Endometrium (tissue), 2 donors: ENCODE data around the gene IFITM5.
A peak's percentile ranks its signal among the peaks of the same experiment; 100 is the strongest.
"Not testable (repeated sequence)": the region's sequence is repeated elsewhere in the genome, so short reads cannot be mapped to it uniquely, and the experiment has no call there.

Source experiments
- FAIRE-seq: peaks from 2 replicates; lab custom pipeline; 2012; peaks lifted over from hg19 to GRCh38; lab: Jason Lieb, UNC
- donor health status: control.
- donor health status: control.

Gene IFITM5

DNA sequence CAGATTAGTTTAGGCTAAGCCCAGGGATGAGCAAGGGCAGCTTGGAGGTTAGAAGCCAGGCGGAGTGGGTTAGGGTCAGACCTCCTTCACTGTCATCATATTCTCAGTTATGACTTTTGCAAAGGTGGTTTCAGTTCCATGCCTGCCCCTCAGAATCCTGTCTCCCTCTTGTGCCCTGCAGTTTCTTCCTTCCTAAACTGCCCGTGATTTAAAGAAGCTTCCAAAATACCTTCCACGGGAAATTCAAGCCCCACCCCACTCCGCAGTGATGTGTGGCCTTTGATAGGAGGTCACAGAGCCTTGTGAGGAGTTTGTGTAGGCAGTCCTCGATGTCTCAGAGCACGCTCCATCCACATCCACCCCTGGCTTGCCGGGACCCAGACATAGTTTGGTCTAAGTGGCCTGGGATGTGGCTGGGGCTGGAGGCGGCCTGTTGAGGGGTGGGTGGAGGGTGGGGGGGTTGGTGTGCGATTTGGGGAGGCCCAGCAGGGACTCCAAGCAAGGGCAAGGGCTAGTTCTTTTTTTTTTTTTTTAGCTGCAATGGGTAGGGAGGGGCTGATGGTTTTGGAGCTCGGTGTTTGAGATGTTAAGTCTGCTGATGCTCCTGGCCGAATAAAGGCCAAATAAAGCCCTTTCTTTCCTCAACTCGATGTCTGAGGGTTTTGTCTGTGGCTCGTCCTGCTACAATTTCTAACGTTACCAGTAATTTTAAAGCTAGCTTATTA is 12.9 kb upstream of the IFITM5 start:
- no peak for FAIRE-seq

DNA sequence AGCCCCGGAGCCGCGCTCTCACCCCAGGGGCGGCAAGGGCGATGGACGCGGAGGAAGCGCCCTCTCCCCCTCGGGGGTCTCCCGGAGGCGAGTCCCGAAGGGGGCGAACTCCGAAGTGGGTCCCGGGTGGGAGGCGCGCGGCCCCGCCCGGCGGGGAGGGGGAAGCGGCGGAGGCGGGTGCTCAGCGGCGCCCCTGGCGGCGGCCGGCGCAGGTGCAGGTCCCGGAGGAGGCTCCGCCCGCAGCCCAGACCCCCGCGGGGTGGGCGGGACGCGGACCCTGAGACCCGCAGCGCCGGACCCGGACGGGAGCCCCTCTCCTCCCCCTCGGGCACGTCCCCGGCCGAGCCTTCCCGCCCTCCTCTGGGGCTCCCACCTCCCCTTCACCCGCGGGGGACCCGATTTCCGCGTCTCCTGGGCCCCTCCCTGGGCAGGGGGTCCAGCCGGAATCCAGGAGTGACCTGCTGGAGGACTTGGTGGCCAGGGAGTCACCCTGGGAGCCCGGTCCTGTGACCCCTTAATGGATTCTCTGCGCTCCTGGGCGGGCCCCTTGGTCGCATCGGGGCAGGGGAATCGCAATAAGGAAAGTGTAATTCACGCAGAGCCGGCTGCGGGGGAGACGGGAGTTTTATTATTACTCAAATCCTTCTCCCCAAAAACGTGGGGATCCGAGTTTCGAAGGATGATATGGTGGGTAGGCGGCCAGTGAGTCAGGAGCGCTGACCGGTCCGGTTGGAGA is 11.9 kb upstream of the IFITM5 start:
- not testable (repeated sequence) for FAIRE-seq

DNA sequence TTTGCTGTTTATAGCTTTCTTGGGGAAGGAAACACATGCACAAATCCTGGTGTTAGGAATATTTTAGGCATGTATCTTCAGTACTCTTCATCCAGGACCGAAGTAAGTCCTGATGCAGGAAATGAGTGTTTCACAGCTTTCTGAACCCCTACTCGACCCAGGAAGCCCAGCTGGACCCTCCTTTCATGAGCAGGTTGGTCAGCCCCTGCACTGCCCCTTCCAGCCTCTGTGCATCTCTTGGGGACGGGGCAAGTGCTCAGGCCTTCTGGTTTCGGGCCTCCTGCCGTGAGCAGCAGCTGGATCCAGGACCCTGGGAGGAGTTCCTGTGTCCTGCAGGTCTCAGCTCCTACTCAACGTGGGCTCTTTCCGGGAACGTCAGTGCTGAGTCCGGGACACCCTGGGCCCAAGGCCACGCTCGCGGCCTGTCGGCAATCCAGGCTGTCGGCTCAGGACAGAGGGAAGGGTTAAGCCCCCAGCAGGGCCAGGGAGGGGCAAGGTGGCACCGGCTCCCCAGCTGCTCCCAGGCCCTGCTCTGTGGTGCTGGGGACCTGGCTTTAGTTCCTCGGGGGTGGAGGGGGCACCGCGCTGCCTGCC is 10.8 kb upstream of the IFITM5 start:
- FAIRE-seq = not testable (repeated sequence)

DNA sequence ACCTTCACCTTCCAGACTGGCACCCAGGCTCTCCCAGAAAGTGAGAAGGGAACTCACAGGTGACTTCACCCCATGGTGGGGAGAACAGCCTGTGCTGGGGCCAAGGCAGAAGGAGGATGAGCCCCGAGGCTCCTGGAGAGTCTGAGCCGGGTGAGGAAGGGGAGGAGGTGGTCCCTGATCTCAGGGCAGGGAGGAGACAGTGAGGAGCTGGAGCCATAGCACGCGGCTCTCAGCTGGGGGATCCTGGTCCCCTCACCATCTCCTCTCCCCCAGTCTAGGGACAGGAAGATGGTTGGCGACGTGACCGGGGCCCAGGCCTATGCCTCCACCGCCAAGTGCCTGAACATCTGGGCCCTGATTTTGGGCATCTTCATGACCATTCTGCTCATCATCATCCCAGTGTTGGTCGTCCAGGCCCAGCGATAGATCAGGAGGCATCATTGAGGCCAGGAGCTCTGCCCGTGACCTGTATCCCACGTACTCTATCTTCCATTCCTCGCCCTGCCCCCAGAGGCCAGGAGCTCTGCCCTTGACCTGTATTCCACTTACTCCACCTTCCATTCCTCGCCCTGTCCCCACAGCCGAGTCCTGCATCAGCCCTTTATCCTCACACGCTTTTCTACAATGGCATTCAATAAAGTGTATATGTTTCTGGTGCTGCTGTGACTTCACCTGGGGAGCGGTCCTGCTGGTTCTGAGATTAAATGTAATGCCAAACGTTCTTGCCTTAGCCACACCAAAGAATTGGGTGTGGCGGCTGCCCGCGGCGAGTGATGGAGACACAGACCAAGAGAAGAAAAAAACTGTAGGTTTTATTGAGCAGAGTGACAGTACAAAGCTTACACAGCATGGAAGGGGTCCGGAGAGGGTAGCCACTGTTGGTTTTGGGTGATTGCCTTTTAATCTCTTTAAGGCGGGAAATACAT is 9.7 kb upstream of the IFITM5 start:
- FAIRE-seq = not testable (repeated sequence)

DNA sequence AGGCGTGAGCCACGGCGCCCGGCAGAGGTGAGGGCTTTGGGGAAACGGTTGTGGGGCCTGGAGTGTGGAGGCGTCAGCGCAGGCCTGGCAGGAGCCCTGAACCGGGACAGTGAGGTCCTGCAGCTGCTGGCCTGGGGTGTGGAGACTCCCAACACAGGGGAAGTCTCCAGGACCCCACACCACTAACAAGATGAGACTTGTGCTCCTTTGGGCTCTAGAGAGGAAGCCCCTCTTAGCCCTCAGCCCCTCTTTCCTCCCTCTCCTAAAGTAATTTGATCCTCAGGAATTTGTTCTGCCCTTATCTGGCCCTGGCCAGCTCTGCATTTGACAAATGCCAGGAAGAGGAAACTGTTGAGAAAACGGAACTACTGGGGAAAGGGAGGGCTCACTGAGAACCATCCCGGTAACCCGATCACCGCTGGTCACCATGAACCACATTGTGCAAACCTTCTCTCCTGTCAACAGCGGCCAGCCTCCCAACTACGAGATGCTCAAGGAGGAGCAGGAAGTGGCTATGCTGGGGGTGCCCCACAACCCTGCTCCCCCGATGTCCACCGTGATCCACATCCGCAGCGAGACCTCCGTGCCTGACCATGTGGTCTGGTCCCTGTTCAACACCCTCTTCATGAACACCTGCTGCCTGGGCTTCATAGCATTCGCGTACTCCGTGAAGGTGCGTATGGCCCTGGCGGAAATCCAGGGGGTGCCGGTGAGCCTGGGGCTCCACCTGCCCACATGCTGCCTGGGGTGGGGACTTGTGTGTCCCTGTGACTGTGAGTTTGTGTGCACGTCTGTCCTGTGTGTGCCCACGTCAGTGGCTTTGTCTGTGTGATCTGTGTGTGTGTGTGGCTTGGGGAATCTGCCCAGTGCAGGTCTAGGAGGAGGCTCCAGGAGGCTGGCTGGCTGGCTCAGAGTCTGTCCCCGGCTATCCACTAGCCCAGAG is 8.7 kb upstream of the IFITM5 start, which contains the start of gene IFITM2:
Gene IFITM2, plus strand, starts transcription at position 51 of the 943 bp plus-strand sequence. Its CDS starts 377 bp downstream, at position 428.
- FAIRE-seq = not testable (repeated sequence)

DNA sequence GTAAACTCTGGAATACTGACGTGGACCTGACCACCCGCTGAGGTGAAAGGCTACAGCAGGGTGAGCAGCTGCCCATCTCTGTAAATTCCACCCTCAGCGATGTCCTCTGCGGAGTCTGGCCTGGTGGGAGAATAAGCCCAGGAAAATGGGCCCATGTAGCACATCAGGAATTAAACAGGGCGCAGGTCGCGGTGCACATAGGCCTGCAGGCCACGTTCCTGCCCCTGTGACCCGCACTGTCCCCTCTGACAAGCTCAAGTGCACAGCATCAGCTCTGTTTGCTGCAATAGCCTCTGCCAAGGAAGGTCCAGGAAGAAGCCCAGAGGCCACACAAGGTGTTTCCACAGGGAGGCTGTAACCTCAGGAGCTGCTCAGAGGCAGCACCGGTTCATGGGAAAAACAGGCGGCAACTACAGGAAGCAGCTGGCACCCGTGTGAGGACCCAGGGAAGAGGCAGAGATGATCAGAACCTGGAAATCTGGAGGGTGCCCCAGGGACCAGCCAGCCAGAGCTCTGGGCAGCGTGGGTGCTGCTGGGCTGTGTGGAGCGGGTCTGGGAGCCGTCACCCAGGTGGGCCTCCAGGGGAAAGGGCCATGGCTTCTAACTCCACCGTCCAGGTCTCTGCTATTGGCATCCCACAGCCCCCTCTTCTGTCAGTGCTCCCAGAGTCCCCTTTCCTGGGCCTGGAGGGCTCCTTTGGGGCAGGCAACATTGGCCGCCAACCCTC is 7.5 kb upstream of the IFITM5 start:
- FAIRE-seq = no peak

DNA sequence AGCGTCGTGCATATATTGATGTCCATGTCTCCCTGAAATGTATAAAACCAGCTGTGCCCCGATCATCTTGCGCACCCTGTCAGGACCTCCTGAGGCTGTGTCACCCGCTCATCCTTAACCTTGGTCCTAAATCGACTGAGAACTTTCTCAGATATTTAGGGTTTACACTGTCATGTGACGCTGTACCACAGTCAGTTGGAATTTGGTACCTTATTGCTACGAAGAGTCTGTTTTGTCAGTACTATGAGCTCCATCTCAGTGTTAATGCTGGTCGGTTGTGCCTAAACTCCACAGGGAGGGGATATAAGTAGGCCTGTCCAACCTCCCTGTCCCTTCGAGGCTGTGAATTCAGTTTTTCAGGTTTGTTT is 6.5 kb upstream of the IFITM5 start:
- no peak for FAIRE-seq

DNA sequence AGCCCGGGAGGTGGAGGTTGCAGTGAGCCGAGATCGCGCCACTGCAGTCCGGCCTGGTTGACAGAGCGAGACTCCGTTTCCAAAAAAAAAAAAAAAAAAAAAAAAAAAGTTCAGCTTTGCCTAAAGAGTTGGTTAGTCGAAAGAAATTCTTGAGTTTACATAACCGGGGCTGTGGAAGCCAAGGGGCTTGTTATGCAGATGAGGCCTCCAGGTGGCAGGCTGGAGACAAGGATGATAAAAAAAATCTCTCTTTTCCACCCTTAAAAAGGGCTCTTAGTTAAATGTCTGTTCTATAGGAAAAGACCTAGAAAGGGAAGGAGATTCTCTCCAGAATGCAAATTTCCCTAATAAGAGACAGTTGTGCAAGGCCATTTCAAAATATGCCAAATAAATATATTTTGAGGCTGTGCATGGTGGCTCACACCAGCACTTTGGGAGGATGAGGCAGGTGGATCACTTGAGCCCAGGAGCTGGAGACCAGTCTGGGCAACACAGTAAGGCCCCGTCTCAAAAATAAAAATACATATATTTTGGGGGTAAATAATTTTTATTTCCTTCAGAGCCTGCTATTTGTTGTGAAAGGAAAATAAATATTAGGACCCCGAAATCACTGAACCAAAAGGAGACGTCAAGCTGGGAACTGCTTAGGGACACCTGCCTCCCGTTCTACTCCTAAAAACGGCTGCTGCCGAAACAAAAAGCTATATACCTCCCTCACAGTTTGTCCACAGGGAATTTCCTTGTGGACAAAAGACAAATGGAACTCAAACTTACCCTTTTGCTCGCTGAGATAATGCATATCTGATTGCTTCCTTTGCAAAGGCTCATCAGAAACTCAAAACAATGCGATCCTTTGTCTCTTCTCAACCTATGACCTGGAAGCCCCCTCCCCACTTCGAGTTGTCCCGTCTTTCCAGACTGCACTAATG is 5.9 kb upstream of the IFITM5 start:
- FAIRE-seq = peak; percentile 77

DNA sequence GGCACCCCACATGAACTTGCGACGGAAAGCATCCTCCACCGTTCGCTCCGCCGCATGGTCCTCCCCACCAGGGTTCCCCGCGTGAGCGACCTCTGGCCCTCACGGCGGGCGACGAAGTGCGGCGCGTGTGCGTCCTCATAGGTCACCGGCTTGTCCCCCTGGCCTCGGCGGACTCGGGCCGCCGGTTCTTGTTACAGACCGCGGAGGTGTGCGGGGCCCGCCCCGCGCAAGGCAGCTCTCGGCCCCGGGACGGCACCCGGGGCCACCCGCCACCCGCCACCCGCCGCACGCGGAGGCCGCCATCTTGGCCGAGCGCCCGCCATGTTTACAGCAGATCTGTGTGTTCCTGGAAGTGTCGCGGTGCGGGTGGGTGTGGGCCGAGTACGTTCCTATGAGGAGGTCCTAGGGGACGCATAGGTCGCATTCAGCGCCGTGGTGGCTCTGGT is 4.8 kb upstream of the IFITM5 start:
- FAIRE-seq = no peak

DNA sequence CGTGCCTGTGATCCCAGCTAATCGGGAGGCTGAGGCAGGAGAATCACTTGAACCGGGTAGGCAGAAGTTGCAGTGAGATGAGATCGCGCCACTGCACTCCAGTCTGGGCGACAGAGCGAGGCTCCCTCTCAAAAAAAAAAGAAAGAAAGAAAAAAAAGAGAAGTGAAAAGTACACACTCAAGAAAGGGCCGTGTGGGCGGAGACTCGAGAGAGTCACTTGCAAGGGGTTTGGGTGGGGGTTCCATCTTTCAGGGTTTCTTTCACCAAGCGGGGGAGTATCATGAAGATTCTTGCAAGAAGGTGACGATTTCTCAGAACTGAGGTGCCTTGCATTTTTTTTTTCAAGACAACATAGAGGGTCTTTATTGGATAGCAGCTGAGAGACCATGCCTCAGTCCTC is 4.0 kb upstream of the IFITM5 start:
- no peak for FAIRE-seq

DNA sequence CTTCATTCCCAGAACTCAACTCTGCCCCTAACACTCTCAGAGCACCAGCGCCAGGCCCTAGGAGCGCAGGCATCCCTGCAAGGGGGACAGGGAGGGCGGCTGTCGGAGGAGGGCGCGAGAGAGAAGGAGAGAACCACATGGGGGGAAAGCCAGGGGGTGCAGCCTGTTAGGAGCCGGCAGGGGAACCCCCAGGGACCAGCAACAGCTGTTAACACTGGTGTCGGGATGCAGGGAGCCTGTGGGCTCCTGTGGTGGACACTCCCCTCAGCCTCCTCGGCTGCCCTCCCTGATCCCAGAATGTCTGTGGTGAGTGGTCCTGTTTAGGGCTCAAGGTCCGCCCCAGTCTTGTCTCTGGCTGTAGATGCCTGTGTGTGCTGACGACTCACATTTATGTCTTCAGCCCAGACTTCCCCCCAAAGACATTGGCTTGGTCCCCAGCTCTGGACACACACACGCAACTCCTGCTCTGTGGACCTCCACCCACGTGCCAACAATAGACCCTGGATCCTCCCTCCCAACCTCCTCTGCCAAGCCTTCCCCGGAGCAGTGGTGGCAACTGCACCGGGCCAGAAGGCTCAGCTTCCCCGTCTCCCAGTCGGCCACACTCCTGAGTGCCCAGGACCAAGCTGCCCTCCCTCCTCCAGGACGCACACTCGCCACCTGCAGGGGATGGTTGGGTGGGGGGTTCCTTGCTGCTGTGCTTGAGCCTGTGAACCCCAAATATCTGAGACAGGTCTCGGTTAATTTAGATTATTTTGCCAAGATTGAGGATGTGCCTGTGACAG is 817 bp upstream of the IFITM5 start:
- FAIRE-seq = no peak

DNA sequence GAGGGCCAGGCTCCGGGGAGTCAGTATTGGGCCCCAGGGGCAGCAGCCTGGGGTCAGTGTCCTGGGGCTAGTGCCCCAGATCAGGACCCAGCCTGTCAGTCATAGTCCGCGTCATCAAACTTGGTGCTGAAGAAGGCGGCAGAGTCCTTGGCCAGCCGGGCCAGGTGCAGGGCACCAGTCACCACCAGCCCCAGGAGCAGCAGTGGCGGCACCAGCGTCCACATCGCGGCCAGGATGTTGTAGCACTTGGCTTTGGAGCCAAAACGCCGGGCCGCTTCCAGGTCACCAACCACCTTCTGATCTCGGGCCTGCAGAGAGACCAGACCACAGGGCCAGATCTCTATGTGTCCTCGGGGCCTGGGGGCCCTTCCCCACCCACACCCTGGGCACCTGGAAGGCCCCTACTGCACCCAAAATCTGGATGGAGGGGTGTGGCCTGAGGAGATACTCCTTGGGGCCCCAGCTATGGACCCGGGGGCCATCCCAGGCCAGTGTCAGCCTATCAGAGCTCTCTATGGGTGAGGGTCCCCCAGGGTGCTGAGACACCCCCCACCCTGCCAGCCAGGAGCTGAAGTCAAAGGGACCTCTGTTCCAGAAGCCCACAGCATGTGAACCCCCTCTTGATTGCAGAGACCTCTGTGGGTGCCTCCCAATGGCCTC is 790 bp downstream of the IFITM5 start:
- FAIRE-seq = no peak

DNA sequence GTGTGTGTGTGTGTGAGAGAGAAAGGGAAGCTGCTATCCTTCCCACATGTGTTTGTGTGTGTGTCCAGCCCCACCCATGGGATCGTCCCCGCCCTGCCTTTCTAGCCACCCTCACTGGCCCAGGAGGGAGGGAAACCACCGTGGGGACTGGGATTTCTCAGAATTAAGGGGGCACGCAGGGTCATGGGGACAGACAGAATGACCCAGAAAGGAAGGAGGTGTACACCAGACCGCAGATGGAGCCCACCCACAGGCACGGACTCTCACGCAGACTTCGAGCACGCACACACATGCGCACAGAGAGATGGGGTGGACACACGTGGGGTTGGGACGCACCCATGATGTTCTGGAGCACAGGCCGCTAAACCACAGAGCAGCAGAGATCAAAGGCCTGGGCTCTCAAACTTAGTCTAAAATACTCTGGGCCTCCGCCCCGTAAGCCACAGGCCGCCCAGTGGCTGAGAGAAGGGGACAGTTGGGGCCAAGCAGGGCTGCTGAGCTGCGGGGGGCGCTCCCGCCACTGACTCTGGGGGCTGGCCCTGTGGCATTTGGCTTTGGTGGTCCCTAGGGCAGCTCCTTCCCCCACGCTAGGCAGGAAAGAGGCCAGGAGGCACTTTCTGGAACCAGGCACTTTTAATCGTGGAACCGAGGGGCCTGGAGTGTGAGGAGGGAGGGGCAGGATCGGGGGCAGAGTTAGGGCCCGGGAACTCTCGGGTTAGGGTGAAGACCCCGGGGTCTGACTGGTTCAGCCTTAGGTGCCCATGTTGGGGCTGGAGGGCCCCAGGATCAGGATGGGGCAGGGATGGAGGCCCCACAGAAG is 1.5 kb downstream of the IFITM5 start:
- FAIRE-seq = no peak

DNA sequence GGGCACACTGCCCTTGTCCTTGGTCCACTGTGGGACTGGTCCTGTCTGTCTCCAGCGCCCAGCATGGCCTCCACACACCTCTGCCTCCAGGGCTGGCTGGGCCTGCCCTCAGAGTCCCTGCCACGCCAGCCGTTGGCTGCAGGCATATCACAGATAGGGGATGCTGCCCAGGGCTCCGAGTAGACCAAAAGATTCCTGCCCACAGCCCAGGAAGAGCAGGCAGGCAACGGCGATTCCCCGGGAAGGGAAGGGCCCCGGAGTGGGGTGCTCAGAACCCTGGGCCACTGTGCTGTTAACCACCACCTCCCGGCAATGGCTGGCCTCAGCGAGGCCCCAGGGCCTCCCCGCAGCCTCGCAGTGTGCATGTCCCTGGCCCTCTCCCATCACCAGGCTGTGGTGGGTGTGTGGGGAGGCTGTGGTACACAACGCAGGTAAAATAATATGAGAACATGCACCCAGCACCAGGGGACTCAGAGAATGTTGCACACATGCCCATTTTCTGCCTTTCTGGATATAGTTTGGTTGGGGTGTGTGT is 2.2 kb downstream of the IFITM5 start:
- no peak for FAIRE-seq

DNA sequence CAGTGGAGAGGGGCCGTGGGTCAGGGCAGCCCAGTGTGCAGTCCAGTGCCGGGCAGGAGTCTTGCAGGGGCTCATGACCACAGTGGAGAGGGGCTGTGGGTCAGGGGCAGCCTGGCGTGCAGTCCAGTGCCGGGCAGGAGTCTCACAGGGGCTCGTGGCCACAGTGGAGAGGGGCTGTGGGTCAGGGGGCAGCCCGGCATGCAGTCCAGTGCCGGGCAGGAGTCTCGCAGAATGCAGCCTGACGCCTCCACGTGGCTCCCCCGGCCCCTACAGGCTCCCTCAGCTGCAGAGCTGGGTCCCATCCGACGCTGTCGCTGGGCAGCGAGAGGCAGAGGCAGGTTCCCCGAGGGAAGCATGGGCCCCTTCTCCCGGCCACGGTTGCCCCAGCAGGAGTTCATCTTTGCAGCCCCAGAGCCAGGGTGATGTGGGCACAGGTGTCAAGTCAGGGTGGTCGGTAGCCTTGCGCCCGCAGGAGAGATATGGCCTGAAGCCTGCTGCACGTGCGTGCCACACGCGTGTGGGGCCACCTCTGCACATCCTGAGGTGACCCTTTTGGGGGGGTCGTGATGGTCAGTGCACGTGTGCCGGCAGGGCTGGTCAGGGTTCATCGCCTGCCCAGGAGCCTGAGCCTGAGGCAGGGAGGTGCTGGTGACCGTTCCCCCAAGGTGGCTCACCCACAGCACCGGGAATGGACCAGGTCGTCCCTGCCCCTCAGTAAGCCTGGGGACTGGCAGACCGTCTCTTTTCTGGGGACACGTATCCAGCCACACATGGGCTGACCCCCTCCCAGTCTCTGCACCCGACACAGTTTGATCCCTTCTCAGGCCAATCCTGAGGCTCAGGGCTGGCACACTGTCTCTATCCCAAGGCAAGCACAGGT is 2.9 kb downstream of the IFITM5 start:
- FAIRE-seq = no peak
